Type B pancreatic cell (in vitro differentiated cells): ENCODE results near the gene DOK6. TPM values are rescaled to one million over a fixed set of nuclear protein-coding genes. Genes with fewer than 3 reads are reported as not detected.
"Not testable (repeated sequence)": the region's sequence is repeated elsewhere in the genome, so short reads cannot be mapped to it uniquely, and the experiment has no call there.

Experiments
- DNase-seq: peaks from one replicate; pipeline ENCODE4 v3.0.0; 2021; ENCODE audit warnings: mixed read lengths; ENCODE audit not compliant: unreplicated experiment; ENCODE audit errors: extremely low spot score
- H3K27ac Mint-ChIP-seq: 2 replicates; pipeline ENCODE4 v1.8.0; 2021; ENCODE audit warnings: mild to moderate bottlenecking, mixed read lengths
- H3K27me3 Mint-ChIP-seq: 2 replicates; pipeline ENCODE4 v1.8.0; 2021; ENCODE audit warnings: mixed read lengths
- H3K36me3 Mint-ChIP-seq: 2 replicates; pipeline ENCODE4 v1.8.0; 2021; ENCODE audit warnings: mixed read lengths
- H3K4me1 Mint-ChIP-seq: one replicate; pipeline ENCODE4 v1.8.0; 2021; ENCODE audit warnings: mixed read lengths; ENCODE audit not compliant: unreplicated experiment
- H3K4me3 Mint-ChIP-seq: 2 replicates; pipeline ENCODE4 v1.8.0; 2021; ENCODE audit warnings: mild to moderate bottlenecking, mixed read lengths
- H3K9me3 Mint-ChIP-seq: 2 replicates; pipeline ENCODE4 v1.8.0; 2021; ENCODE audit warnings: mixed read lengths
- total RNA-seq: library from RNA; stranded (reverse); gene quantifications from 2 replicates; pipeline ENCODE4 v1.2.1, GENCODE V29; 2021; ENCODE audit warnings: low replicate concordance
- TF ChIP-seq, protein P1 (sequence below): fragments of 200-600 bp; sonication (generic); conservative IDR thresholded peaks from 2 replicates; pipeline ENCODE4 v1.5.0; 2021; ENCODE audit warnings: antibody characterized with exemption, mild to moderate bottlenecking

The DOK6 gene
- total RNA-seq, 1 donor from 2014 or later = 7.3 TPM

DNA sequence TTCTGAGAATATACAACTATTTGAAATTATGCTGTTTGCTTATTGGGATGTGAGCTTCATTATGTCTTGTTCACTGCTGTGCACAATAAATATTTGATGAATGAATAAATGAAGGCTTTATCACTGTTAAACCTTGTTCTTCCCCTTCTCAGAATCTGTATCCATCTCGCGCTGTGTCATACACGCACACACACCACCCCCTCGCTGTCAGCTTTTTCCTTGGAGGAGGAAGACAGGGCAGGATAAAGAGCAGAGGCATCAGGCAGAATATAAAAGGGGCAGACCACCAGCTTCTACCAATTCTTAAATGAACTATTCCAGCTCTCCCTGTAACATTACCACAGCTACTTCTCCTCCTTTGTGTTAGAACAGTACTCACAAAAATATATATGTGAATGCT, 472.0 kb downstream of the DOK6 start:
- Mint-ChIP-seq H3K4me3 (no peak overlapping the region), H3K9me3 (no peaks in the 10 kb centered on the region), H3K4me1 (no peaks in the 10 kb centered on the region), H3K36me3 (no peaks in the 10 kb centered on the region), H3K27ac (no peak overlapping the region), H3K27me3 (no peaks in the 10 kb centered on the region)
- TF ChIP-seq, protein P1, sequence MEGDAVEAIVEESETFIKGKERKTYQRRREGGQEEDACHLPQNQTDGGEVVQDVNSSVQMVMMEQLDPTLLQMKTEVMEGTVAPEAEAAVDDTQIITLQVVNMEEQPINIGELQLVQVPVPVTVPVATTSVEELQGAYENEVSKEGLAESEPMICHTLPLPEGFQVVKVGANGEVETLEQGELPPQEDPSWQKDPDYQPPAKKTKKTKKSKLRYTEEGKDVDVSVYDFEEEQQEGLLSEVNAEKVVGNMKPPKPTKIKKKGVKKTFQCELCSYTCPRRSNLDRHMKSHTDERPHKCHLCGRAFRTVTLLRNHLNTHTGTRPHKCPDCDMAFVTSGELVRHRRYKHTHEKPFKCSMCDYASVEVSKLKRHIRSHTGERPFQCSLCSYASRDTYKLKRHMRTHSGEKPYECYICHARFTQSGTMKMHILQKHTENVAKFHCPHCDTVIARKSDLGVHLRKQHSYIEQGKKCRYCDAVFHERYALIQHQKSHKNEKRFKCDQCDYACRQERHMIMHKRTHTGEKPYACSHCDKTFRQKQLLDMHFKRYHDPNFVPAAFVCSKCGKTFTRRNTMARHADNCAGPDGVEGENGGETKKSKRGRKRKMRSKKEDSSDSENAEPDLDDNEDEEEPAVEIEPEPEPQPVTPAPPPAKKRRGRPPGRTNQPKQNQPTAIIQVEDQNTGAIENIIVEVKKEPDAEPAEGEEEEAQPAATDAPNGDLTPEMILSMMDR = no peak
- DNase-seq = no peak

- Mint-ChIP-seq H3K4me3 (no peak overlapping the region), H3K27me3 (no peaks in the 10 kb centered on the region), H3K4me1 (peaks cover 4% of the 10 kb centered on the region), H3K36me3 (no peaks in the 10 kb centered on the region), H3K27ac (no peak overlapping the region), H3K9me3 (peaks cover 5% of the 10 kb centered on the region)
- DNase-seq = no peak
- TF ChIP-seq, protein P1 = no peak
These were observed 473.4 kb downstream of the DOK6 start for GRCh38 chr18:69874058-69874457.

GRCh38 chr18:69876490-69876889, 475.8 kb downstream of the DOK6 start:
- Mint-ChIP-seq H3K4me1 (peaks cover 4% of the 10 kb centered on the region), H3K4me3 (no peak overlapping the region), H3K36me3 (no peaks in the 10 kb centered on the region), H3K27me3 (no peaks in the 10 kb centered on the region), H3K27ac (no peak overlapping the region), H3K9me3 (peaks cover 5% of the 10 kb centered on the region)
- no peak for DNase-seq
- TF ChIP-seq, protein P1 = no peak

DNA sequence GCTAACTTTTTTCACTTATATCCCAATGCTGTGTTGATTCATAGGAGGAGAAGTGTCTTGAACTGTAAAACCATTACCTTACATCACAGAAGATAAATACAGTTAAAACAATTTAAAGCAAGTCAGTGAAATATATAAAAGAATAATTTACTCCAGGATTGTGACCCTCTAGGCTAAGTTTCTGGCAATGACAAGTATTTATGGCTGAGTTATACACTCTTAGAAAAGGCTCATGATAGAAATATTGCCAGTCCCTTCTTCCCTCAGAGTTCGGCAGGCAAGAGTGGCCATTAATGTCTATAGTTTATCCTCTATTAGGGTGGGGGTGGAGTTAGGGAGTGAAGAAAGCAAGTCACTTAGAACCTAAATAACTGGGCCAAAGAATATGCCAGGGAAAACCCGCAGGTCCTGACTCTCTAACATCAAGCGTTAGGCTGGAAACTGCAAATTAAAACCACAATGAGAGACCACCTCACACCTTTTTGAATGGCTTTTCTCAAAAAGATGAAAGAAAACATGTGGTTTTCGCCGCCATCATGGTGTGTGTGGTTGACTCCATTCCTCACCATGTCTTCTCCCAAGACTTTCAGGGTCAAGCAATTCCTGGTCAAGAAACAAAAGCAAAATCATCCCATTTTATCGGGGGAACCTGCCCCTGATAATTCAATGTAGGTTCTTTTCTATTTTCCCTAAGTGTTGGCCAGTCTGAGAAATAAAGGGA, 477.7 kb downstream of the DOK6 start:
- H3K27me3 Mint-ChIP-seq = no peaks in the 10 kb centered on the region
- peaks cover 5% of the 10 kb centered on the region for H3K9me3 Mint-ChIP-seq
- H3K27ac Mint-ChIP-seq = no peak overlapping the region
- no peak for DNase-seq
- no peak overlapping the region for H3K4me3 Mint-ChIP-seq
- peaks cover 4% of the 10 kb centered on the region for H3K4me1 Mint-ChIP-seq
- H3K36me3 Mint-ChIP-seq = no peaks in the 10 kb centered on the region
- TF ChIP-seq, protein P1 = no peak

GRCh38 chr18:69879051-69879450, 478.4 kb downstream of the DOK6 start:
- not testable (repeated sequence) for H3K36me3 Mint-ChIP-seq, H3K9me3 Mint-ChIP-seq, H3K27me3 Mint-ChIP-seq, H3K27ac Mint-ChIP-seq, H3K4me1 Mint-ChIP-seq, H3K4me3 Mint-ChIP-seq, DNase-seq

GRCh38 chr18:69880083-69880482, 479.4 kb downstream of the DOK6 start:
- Mint-ChIP-seq H3K27me3 (no peaks in the 10 kb centered on the region), H3K27ac (no peak overlapping the region), H3K4me1 (peaks cover 4% of the 10 kb centered on the region), H3K4me3 (no peak overlapping the region), H3K36me3 (no peaks in the 10 kb centered on the region), H3K9me3 (peaks cover 5% of the 10 kb centered on the region)
- TF ChIP-seq, protein P1 = no peak
- no peak for DNase-seq
